Astrocyte of the spinal cord (primary cell): Measurements from ENCODE around the gene CLCA1.

Experiments used
- DNase-seq: peaks from one replicate; pipeline ENCODE4 v3.0.0; 2011; ENCODE audit warnings: low read depth, low spot score
- H3K4me3 ChIP-seq: 2 replicates; pipeline ENCODE4 v1.5.1; 2011; ENCODE audit warnings: low read depth, mild to moderate bottlenecking, low read length, moderate library complexity
- in situ Hi-C: cut with HindIII; loops from 2 replicates; pipeline ENCODE4 v1.10.0; 2017; ENCODE audit warnings: low sequenced_read_pairs
- TF ChIP-seq, protein P1 (sequence below): IDR thresholded peaks from 2 replicates; pipeline ENCODE4 v1.5.1; 2012; ENCODE audit warnings: low read depth, mild to moderate bottlenecking, low read length, inconsistent platforms

CLCA1 gene

DNA sequence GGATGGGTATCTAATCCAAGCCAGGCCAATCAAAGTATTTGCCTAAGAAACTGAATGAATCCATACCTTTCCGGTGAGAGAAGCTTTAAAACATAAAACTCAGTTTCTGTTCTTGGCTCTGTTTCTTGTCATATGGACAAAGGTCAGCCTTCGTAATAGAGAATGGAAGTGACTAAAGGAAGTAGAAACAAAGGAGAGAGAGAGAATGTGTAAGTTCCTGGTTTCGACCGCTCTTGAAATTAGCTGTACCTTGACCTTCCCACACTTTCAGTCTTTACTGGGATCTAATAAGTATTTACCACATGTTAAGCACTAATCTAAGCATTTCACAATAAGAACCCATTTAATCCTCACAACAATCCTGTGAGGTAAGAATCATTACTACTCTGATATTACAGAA, 58.6 kb downstream of the CLCA1 start:
- in situ Hi-C loops, result no loop called here
- TF ChIP-seq, protein P1, sequence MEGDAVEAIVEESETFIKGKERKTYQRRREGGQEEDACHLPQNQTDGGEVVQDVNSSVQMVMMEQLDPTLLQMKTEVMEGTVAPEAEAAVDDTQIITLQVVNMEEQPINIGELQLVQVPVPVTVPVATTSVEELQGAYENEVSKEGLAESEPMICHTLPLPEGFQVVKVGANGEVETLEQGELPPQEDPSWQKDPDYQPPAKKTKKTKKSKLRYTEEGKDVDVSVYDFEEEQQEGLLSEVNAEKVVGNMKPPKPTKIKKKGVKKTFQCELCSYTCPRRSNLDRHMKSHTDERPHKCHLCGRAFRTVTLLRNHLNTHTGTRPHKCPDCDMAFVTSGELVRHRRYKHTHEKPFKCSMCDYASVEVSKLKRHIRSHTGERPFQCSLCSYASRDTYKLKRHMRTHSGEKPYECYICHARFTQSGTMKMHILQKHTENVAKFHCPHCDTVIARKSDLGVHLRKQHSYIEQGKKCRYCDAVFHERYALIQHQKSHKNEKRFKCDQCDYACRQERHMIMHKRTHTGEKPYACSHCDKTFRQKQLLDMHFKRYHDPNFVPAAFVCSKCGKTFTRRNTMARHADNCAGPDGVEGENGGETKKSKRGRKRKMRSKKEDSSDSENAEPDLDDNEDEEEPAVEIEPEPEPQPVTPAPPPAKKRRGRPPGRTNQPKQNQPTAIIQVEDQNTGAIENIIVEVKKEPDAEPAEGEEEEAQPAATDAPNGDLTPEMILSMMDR, result no peak
- H3K4me3 ChIP-seq, result no peak overlapping the region
- DNase-seq, result no peak

DNA sequence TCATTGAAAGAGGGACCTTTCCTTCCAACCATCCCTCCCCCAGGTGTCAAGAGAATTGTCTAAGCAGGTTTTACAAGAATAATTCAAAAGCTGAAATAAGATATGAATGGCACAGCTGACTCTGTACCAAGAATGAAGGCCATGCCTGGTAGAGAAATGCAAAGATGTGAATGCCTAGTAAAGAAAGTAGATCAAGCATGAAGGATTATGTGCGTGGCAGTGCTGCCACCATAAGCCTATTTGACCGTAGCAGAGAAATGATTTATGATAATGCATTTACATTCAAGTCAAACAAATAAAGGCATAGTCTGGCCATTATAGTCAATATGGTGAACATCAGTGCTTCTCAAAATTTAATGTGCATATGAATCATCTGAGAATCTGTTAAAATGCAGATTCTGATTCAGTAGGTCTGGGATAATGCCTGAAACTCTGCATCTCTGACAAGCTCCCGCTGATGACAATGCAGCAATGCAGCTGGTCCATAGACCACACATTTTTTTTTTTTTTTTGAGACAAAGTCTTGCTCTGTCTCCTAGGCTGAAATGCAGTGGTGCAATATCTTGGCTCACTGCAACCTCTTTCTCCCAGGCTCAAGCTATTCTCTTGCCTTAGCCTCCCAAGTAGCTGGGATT, 61.6 kb downstream of the CLCA1 start:
- H3K4me3 ChIP-seq, result no peak overlapping the region
- DNase-seq, result no peak
- TF ChIP-seq, protein P1, result no peak
- in situ Hi-C loops, result no loop called here

DNA sequence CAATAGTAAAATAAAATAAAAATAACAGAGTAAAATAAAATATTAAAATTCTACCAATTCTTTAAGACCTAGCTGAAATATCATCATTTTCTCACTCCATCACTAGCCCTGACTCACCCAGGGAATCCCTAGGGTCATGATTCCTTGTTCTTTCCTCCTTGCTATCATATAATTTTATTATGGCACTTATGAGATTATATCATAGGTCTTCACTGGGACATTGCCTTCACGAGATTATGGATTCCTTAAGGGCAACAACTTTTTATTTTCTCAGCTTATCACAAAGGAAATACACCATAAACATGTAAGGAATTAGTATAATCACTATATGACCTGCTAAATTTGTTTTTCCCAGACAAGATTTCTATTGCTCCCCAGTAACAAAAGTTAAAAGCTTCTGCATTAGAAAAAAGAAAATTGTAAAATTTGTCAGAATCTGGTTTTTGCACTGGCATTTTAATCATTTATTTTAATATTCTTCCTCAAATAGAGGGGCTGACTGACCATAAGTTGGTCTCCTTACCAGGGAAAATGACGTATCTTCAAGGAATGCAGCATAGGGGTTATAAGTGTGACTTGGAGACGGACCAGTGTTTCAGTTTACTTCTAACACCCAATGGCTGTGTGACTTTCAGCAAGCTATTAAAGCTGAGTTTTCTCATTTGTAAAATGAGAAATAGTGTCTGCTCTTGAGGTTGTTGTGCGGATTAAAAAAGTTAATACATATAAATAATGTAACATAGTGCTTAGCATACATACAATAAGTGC, 69.4 kb downstream of the CLCA1 start:
- in situ Hi-C loops, result no loop called here
- DNase-seq, result no peak
- no peak overlapping the region for H3K4me3 ChIP-seq
- TF ChIP-seq, protein P1, result no peak

DNA sequence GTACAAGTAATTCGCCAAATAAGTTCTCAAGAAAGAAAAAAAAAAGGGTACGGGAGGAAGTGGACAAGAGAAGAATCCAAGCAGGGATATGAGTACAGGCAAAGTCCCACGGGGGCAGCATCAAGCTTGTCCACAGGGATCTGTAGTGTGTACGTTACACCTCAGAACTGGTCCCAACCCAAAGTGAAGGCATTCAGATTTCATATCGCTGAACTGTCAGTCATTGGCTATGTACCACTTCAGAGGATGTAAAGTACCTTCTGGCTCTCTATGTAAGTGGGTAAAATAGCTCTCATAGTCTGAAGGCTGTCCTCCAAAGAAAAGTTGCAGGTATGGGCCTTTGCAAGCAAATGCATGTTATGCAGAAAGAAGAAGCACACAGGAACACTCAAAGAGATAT, 70.0 kb downstream of the CLCA1 start:
- TF ChIP-seq, protein P1, result no peak
- DNase-seq, result no peak
- in situ Hi-C loops, result no loop called here

DNA sequence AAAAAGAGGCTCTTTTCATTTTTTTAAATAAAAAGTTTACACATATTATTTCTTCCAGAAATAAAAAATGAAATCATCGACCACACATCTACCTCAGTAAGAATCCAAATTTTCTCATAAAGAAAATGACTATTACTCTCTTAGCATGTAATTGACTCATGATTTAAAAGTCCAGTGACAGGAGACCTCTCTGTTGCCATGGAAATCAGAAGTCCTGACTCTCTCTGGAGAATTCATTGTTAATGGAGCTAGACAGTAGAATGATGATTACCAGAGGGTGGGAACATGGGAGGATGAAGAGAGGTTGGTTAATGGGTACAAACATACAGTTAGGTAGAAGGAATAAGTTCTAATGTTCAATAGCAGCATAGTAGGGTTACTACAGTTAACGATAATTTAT, 73.1 kb downstream of the CLCA1 start:
- no peak overlapping the region for H3K4me3 ChIP-seq
- DNase-seq, result no peak
- in situ Hi-C loops, result no loop called here
- TF ChIP-seq, protein P1, result no peak

More for the DNA sequence above, 70.0 kb downstream of the CLCA1 start:
- no peak overlapping the region for H3K4me3 ChIP-seq

DNA sequence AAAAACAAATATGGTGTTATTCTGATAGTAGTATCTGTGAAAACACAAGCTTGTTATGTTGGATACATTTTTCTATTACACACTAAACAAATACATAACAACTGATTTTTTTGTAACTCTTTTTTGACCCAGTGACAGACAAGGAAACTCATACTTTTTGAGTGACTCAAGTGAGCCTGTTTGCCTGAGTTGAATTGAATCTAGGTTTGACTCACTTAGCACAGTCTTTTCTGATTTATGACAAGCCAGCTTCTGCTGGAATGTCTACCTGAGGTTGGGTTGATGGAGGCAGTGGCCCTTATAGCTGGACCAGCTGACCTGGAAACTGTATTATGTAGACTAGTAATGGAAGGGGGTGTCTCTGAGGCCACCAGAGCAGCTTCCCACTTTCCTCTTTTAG, 73.9 kb downstream of the CLCA1 start:
- in situ Hi-C loops, result no loop called here
- DNase-seq, result peak; percentile 23
- TF ChIP-seq, protein P1, result no peak
- no peak overlapping the region for H3K4me3 ChIP-seq
